IMR-90 (cell line): ENCODE data around the gene SLC26A3. TPM values are rescaled to one million over a fixed set of nuclear protein-coding genes. Genes with fewer than 3 reads are reported as not detected.

Experiments used
- ATAC-seq: fragments of 200-7000 bp; cut with Tn5 transposase; 2 replicates; pipeline ENCODE4 v1.9.1; 2020; ENCODE audit warnings: low read depth, mild to moderate bottlenecking, moderate library complexity
- BruUV-seq: library from RNA; stranded (reverse); fragments of 400-500 nt; replicated peaks from 2 replicates; lab custom pipeline; 2021; lab: Mats Ljungman, UMichigan
- CTCF ChIA-PET: fragments of 300-600 bp; formaldehyde crosslinking; extraction: SDS; loops from one replicate; lab custom pipeline; 2021; ENCODE audit warnings: antibody characterized with exemption; lab: Yijun Ruan, JAX
- POLR2A ChIA-PET: fragments of 300-600 bp; sonication (Branson Sonifier 250); formaldehyde crosslinking; loops from one replicate; lab custom pipeline; 2022; ENCODE audit warnings: antibody characterized with exemption; ENCODE audit not compliant: unreplicated experiment; lab: Charles Lee
- DNase-seq: peaks from one replicate; pipeline ENCODE4 v3.0.0; 2013
- H2AFZ ChIP-seq: replicated peaks from 2 replicates; pipeline ENCODE3; 2013; ENCODE audit warnings: low read length, mild to moderate bottlenecking; ENCODE audit not compliant: poor library complexity
- H2AK5ac ChIP-seq: 2 replicates; pipeline ENCODE4 v1.6.1; 2013; ENCODE audit warnings: low read depth, low read length, inconsistent platforms
- H2AK9ac ChIP-seq: replicated peaks from 2 replicates; pipeline ENCODE3; 2013; ENCODE audit warnings: mild to moderate bottlenecking, low read depth, low read length, moderate library complexity; ENCODE audit not compliant: poor library complexity
- H2BK120ac ChIP-seq: 2 replicates; pipeline ENCODE4 v1.6.1; 2013; ENCODE audit warnings: low read depth, low read length, inconsistent platforms
- H2BK15ac ChIP-seq: 3 replicates; pipeline ENCODE4 v1.6.1; 2013; ENCODE audit warnings: low read depth, low read length, inconsistent platforms
- H2BK20ac ChIP-seq: 2 replicates; pipeline ENCODE4 v1.6.1; 2013; ENCODE audit warnings: low read depth, mild to moderate bottlenecking, inconsistent platforms, low read length, moderate library complexity
- H2BK5ac ChIP-seq: 2 replicates; pipeline ENCODE4 v1.6.1; 2013; ENCODE audit warnings: mild to moderate bottlenecking, low read depth, low read length, inconsistent platforms; ENCODE audit not compliant: poor library complexity, severe bottlenecking
- H3K14ac ChIP-seq: replicated peaks from 2 replicates; pipeline ENCODE4 v1.6.1; 2013; ENCODE audit warnings: low read depth, low read length, inconsistent platforms
- H3K18ac ChIP-seq: 2 replicates; pipeline ENCODE4 v1.6.1; 2013; ENCODE audit warnings: low read depth, low read length, control low read depth
- H3K23ac ChIP-seq: 2 replicates; pipeline ENCODE4 v1.6.1; 2013; ENCODE audit warnings: low read depth, low read length, inconsistent platforms
- H3K27ac ChIP-seq: 2 replicates; pipeline ENCODE4 v1.5.1; 2013; ENCODE audit warnings: mild to moderate bottlenecking, control low read depth, low read length; ENCODE audit not compliant: insufficient read depth
- H3K27me3 ChIP-seq: 2 replicates; pipeline ENCODE4 v1.6.1; 2013; ENCODE audit warnings: low read length; ENCODE audit not compliant: control insufficient read depth, insufficient read depth
- H3K36me3 ChIP-seq: 2 replicates; pipeline ENCODE4 v1.6.1; 2013; ENCODE audit warnings: low read length, mixed read lengths; ENCODE audit not compliant: control insufficient read depth, insufficient read depth
- H3K4ac ChIP-seq: 2 replicates; pipeline ENCODE4 v1.6.1; 2013; ENCODE audit warnings: low read depth, low read length, inconsistent platforms
- H3K4me1 ChIP-seq: 2 replicates; pipeline ENCODE4 v1.6.1; 2013; ENCODE audit warnings: low read length, mixed read lengths; ENCODE audit not compliant: control insufficient read depth, insufficient read depth
- H3K4me2 ChIP-seq: 2 replicates; pipeline ENCODE4 v1.6.1; 2013; ENCODE audit warnings: low read depth, mild to moderate bottlenecking, control low read depth, low read length, moderate library complexity
- H3K4me3 ChIP-seq: 2 replicates; pipeline ENCODE4 v1.5.1; 2013; ENCODE audit warnings: low read depth, mild to moderate bottlenecking, control low read depth, low read length, moderate library complexity; ENCODE audit not compliant: insufficient read depth
- H3K56ac ChIP-seq: 2 replicates; pipeline ENCODE4 v1.6.1; 2013; ENCODE audit warnings: low read length, inconsistent platforms; ENCODE audit not compliant: insufficient read depth; ENCODE audit errors: extremely low read depth
- H3K79me1 ChIP-seq, 2 experiments: 2 replicates each; pipeline ENCODE4 v1.6.1; 2013; ENCODE audit warnings: low read length in 2 of 2, inconsistent platforms in 1 of 2, low read depth in 1 of 2
- H3K9ac ChIP-seq: 2 replicates; pipeline ENCODE4 v1.6.1; 2013; ENCODE audit warnings: low read depth, low read length, control low read depth
- H3K9me1 ChIP-seq: 2 replicates; pipeline ENCODE4 v1.6.1; 2013; ENCODE audit warnings: low read length, inconsistent platforms; ENCODE audit not compliant: insufficient read depth
- H3K9me3 ChIP-seq: 2 replicates; pipeline ENCODE4 v1.6.1; 2013; ENCODE audit warnings: low read length; ENCODE audit not compliant: control insufficient read depth, insufficient read depth
- H4K20me1 ChIP-seq: 2 replicates; pipeline ENCODE4 v1.6.1; 2013; ENCODE audit warnings: low read length, inconsistent platforms; ENCODE audit not compliant: insufficient read depth
- H4K5ac ChIP-seq: 2 replicates; pipeline ENCODE4 v1.6.1; 2013; ENCODE audit warnings: mild to moderate bottlenecking, low read depth, low read length, control low read depth
- H4K8ac ChIP-seq, 2 experiments: 2 replicates each; pipeline ENCODE4 v1.6.1; 2013; ENCODE audit warnings: low read depth in 2 of 2, low read length in 2 of 2, control low read depth in 1 of 2, inconsistent platforms in 1 of 2
- H4K91ac ChIP-seq: 2 replicates; pipeline ENCODE4 v1.6.1; 2013; ENCODE audit warnings: low read depth, low read length, inconsistent platforms; ENCODE audit not compliant: insufficient read depth
- CHD1 ChIP-seq: IDR thresholded peaks from 2 replicates; pipeline ENCODE4 v1.6.1; 2012; ENCODE audit warnings: low read depth, low read length, improper control_type of control experiment
- MAFK ChIP-seq: IDR thresholded peaks from 2 replicates; pipeline ENCODE4 v1.6.1; 2012; ENCODE audit warnings: low read depth, low read length, improper control_type of control experiment
- WGBS, 2 experiments: methylation state at CpG; one replicate each; pipeline versions ENCODE4 v1.1.5 to v1.1.7; 2013; ENCODE audit warnings: missing lambda C conversion rate in 2 of 2; ENCODE audit not compliant: insufficient read length in 1 of 2; ENCODE audit errors: extremely low coverage in 2 of 2; 5-methylcytosine and 5-hydroxymethylcytosine counted together
- dilution Hi-C: fragments of 300-500 bp; cut with HindIII; formaldehyde crosslinking; loops from one replicate; pipeline ENCODE4 v1.14.3; 2018; ENCODE audit warnings: low sequenced_read_pairs; ENCODE audit not compliant: unreplicated experiment
- in situ Hi-C: fragments of 300-500 bp; cut with MboI; formaldehyde crosslinking; loops from 3 replicates; pipeline ENCODE4 v1.14.3; 2019; ENCODE audit warnings: low sequenced_read_pairs, inconsistent platforms, mixed read lengths
- intact Hi-C: fragments of 100-400 bp; cut with micrococcal nuclease; formaldehyde crosslinking; loops from 2 replicates; pipeline ENCODE4 v1.10.0; 2022
- polyA plus RNA-seq, 3 experiments: library from polyadenylated mRNA; depleted of rRNA; stranded (reverse); fragments of >200 nt; gene quantifications; 2 replicates each; pipeline ENCODE4 v1.2.3, GENCODE V29; 2012; ENCODE audit warnings: low replicate concordance in 1 of 3
- total RNA-seq: library from RNA; depleted of rRNA; stranded (reverse); fragments of >200 nt; gene quantifications from 2 replicates; pipeline ENCODE4 v1.2.3, GENCODE V29; 2012

SLC26A3 gene
- total and polyA plus RNA-seq, 2 of the 4 experiments (the other 2 are of a cell fraction), result not detected

DNA sequence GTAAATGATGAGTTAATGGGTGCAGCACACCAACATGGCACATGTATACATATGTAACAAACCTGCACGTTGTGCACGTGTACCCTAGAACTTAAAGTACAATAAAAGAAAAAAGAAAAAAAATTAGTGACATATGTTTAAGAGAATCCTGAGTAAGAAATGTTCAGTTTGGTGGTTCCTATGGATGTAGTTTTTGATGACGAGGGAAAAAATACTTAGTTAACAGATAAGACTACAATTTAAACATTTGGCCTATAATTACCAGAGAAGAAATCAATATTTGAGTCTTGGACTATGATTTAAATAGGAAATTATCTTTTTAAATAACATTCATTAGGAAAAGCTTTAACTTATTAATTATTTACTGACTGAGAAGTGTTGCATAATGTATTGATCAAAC, 39.2 kb upstream of the SLC26A3 start:
- in situ Hi-C loops (no loop called here), intact Hi-C loops (no loop called here), dilution Hi-C loops (no loop called here)
- TF ChIP-seq CHD1, result no peak
- TF ChIP-seq MAFK, result 0 out of 2 replicates have a peak, but pooled peaks have one; percentile 30
- no peak overlapping the region for H4K91ac ChIP-seq
- ChIA-PET POLR2A (no interaction called here), CTCF (no interaction called here)
- H2BK120ac ChIP-seq, result no peak overlapping the region
- no peak overlapping the region for H4K8ac ChIP-seq
- no peaks in the 10 kb centered on the region for H3K9me1 ChIP-seq
- H3K36me3 ChIP-seq, result no peaks in the 10 kb centered on the region
- no peak overlapping the region for H3K27ac ChIP-seq
- no peak overlapping the region for H3K4ac ChIP-seq
- no peak overlapping the region for H3K23ac ChIP-seq
- H3K14ac ChIP-seq, result no peak overlapping the region
- no peak overlapping the region for H2BK20ac ChIP-seq
- no peaks in the 10 kb centered on the region for H3K4me1 ChIP-seq
- no peaks in the 10 kb centered on the region for H3K79me1 ChIP-seq
- H3K18ac ChIP-seq, result no peak overlapping the region
- H3K9ac ChIP-seq, result no peak overlapping the region
- H3K56ac ChIP-seq, result no peak overlapping the region
- no peak for ATAC-seq
- H2AK9ac ChIP-seq, result no peak overlapping the region
- H3K4me2 ChIP-seq, result no peak overlapping the region
- no peaks in the 10 kb centered on the region; the same call in 1 of the 2 replicates for H3K9me3 ChIP-seq
- no peak overlapping the region for H2BK15ac ChIP-seq
- no peak overlapping the region for H2AFZ ChIP-seq
- H4K5ac ChIP-seq, result no peak overlapping the region
- whole genome bisulfite sequencing, 2 experiments, result no CpG with 5 or more reads among the region's 3 CpGs
- DNase-seq, result no peak
- no TSS peak for BruUV-seq
- H3K27me3 ChIP-seq, result peaks cover 20% of the 10 kb centered on the region
- no peaks in the 10 kb centered on the region for H4K20me1 ChIP-seq
- no peak overlapping the region for H3K4me3 ChIP-seq
- no peak overlapping the region for H2AK5ac ChIP-seq
- no peak overlapping the region for H2BK5ac ChIP-seq
